Hepatocyte (in vitro differentiated cells): Measurements from ENCODE around the gene GANC. TPM values are rescaled to one million over a fixed set of nuclear protein-coding genes. Genes with fewer than 3 reads are reported as not detected.

Experiments used
- DNase-seq: peaks from one replicate; pipeline ENCODE4 v3.0.0-alpha.2; 2016; ENCODE audit warnings: low spot score
- H2AFZ ChIP-seq: fragments of 200-600 bp; sonication (generic); 2 replicates; pipeline ENCODE4 v1.6.0; 2016; ENCODE audit warnings: antibody characterized with exemption, mild to moderate bottlenecking
- H3K27ac ChIP-seq: fragments of 200-600 bp; sonication (generic); 2 replicates; pipeline ENCODE4 v1.5.1; 2016; ENCODE audit warnings: mild to moderate bottlenecking
- H3K27me3 ChIP-seq: fragments of 200-600 bp; sonication (generic); 2 replicates; pipeline ENCODE4 v1.6.1; 2016
- H3K36me3 ChIP-seq: fragments of 200-600 bp; sonication (generic); replicated peaks from 2 replicates; pipeline ENCODE4 v1.5.1; 2016; ENCODE audit warnings: low read depth; ENCODE audit not compliant: insufficient read depth
- H3K4me1 ChIP-seq: fragments of 200-600 bp; sonication (generic); 2 replicates; pipeline ENCODE4 v1.5.1; 2016; ENCODE audit warnings: mild to moderate bottlenecking, moderate library complexity; ENCODE audit not compliant: insufficient read depth
- H3K4me2 ChIP-seq: fragments of 200-600 bp; sonication (generic); 2 replicates; pipeline ENCODE4 v1.6.0; 2016
- H3K4me3 ChIP-seq: fragments of 200-600 bp; sonication (generic); 2 replicates; pipeline ENCODE4 v1.5.1; 2016; ENCODE audit warnings: mild to moderate bottlenecking
- H3K79me2 ChIP-seq: fragments of 200-600 bp; sonication (generic); 2 replicates; pipeline ENCODE4 v1.6.0; 2017; ENCODE audit warnings: mild to moderate bottlenecking
- H3K9me2 ChIP-seq: fragments of 200-600 bp; sonication (generic); replicated peaks from 2 replicates; pipeline ENCODE4 v1.6.0; 2017; ENCODE audit warnings: mild to moderate bottlenecking; ENCODE audit not compliant: insufficient read depth
- H3K9me3 ChIP-seq: fragments of 200-600 bp; sonication (generic); 2 replicates; pipeline ENCODE4 v1.5.1; 2016; ENCODE audit warnings: low read depth, mild to moderate bottlenecking
- H4K20me1 ChIP-seq: fragments of 200-600 bp; sonication (generic); 2 replicates; pipeline ENCODE4 v1.6.0; 2016; ENCODE audit warnings: mild to moderate bottlenecking; ENCODE audit not compliant: insufficient read depth, poor library complexity, severe bottlenecking
- CTCF ChIP-seq: fragments of 200-600 bp; sonication (generic); IDR thresholded peaks from 2 replicates; pipeline ENCODE4 v1.5.1; 2016; ENCODE audit warnings: antibody characterized with exemption, mild to moderate bottlenecking; ENCODE audit not compliant: poor library complexity
- EZH2 ChIP-seq: fragments of 200-600 bp; sonication (generic); IDR thresholded peaks from 2 replicates; pipeline ENCODE4 v1.6.1; 2016; ENCODE audit warnings: antibody characterized with exemption, mild to moderate bottlenecking, borderline replicate concordance
- EZH2phosphoT487 ChIP-seq: fragments of 200-600 bp; sonication (generic); IDR thresholded peaks from one replicate; pipeline ENCODE4 v1.6.1; 2018; ENCODE audit warnings: antibody characterized with exemption, mild to moderate bottlenecking, low read depth, moderate library complexity; ENCODE audit not compliant: unreplicated experiment, severe bottlenecking
- WGBS: methylation state at CpG from one replicate; pipeline ENCODE4 v1.1.6; 2016; ENCODE audit warnings: low lambda C conversion rate; ENCODE audit errors: missing lambda C conversion rate; 5-methylcytosine and 5-hydroxymethylcytosine counted together
- polyA plus RNA-seq: library from polyadenylated mRNA; unstranded; fragments of >200 nt; fragmentation: Nextera tagmentation; extraction: Ambion mirVana; gene quantifications from 2 replicates; pipeline ENCODE4 v1.2.1, GENCODE V29; 2016
- total RNA-seq: library from RNA; depleted of rRNA; stranded (reverse); fragments of >200 nt; gene quantifications from 2 replicates; pipeline ENCODE4 v1.2.3, GENCODE V29; 2014

GANC gene
- total and polyA plus RNA-seq, 2 experiments from 2014 or later: 9.1 to 11.2 TPM

DNA sequence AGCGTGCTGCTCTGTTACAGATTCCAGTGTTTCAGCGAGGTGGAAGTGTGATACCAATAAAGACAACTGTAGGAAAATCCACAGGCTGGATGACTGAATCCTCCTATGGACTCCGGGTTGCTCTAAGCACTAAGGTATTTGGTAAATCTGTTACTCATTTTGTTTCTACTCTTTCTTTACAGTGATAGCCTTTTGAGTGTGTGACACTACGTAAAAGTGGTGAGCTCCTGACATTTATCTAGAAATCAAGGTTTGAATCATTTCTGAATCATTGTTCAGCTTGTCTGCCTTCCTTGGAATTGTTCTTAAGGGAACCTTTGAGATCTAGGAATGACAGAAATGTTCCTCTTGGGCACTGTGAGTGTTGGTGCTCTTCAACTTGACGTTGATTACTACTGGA, 75.1 kb downstream of the GANC start:
- Histone ChIP-seq H3K4me3 (no peak overlapping the region), H3K9me2 (no peaks in the 10 kb centered on the region), H3K4me1 (no peaks in the 10 kb centered on the region), H3K27me3 (no peaks in the 10 kb centered on the region), H4K20me1 (no peaks in the 10 kb centered on the region), H3K36me3 (no peaks in the 10 kb centered on the region), H3K79me2 (no peaks in the 10 kb centered on the region), H3K27ac (no peak overlapping the region), H3K9me3 (no peaks in the 10 kb centered on the region), H3K4me2 (no peak overlapping the region), H2AFZ (no peak overlapping the region)
- 77% methylated on average over 5 of the region's 5 CpGs for WGBS
- no peak for TF ChIP-seq EZH2phosphoT487
- TF ChIP-seq CTCF: no peak
- TF ChIP-seq EZH2: no peak
- no peak for DNase-seq

DNA sequence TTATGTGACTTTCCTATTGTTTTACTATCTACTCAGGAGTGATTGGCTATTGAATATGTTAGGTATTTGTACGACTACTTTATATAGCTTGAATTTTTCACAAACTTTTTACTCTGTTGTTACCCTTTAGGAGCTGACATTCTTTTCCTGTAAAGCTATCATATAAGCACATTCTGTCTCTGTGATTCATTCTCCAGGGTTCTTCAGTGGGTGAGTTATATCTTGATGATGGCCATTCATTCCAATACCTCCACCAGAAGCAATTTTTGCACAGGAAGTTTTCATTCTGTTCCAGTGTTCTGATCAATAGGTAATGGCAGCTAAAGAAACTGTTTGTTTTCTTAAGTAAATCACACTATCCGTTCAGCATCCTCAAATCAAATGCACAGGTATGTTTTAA, 76.2 kb downstream of the GANC start:
- 89% methylated on average over 2 of the region's 2 CpGs for WGBS
- Histone ChIP-seq H3K27me3 (no peaks in the 10 kb centered on the region), H3K27ac (no peak overlapping the region), H3K36me3 (no peaks in the 10 kb centered on the region), H3K79me2 (no peaks in the 10 kb centered on the region), H3K4me2 (no peak overlapping the region), H3K9me2 (no peaks in the 10 kb centered on the region), H2AFZ (no peak overlapping the region), H4K20me1 (no peaks in the 10 kb centered on the region), H3K9me3 (no peaks in the 10 kb centered on the region), H3K4me3 (no peak overlapping the region), H3K4me1 (no peaks in the 10 kb centered on the region)
- DNase-seq: no peak
- no peak for TF ChIP-seq EZH2
- TF ChIP-seq CTCF: no peak
- no peak for TF ChIP-seq EZH2phosphoT487

DNA sequence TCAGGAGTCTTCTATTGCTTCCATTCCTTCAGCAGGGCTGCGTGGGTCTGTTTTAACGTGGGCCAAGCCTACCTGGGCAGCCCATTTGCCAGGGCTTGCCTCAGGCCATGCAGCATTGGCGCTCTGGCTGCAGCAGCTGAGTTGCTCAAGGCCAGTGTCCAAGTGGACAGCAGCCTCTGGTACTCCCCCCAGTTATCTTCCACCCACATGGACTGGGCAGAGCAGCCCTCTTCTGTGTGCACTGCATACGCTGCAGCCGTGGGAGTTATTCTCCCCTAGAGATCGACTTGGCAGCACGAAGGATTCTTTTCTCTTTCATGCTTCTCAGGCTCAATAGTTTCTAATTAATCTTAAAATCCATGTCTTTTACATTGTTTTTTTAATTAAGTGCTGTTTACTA, 79.4 kb downstream of the GANC start:
- H3K9me2 ChIP-seq: no peaks in the 10 kb centered on the region
- TF ChIP-seq EZH2phosphoT487 (no peak), CTCF (no peak), EZH2 (no peak)
- 88% methylated on average over 7 of the region's 7 CpGs for WGBS
- H3K36me3 ChIP-seq: no peaks in the 10 kb centered on the region
- no peaks in the 10 kb centered on the region for H3K9me3 ChIP-seq
- no peaks in the 10 kb centered on the region for H3K27me3 ChIP-seq
- no peak for DNase-seq
- no peak overlapping the region for H3K27ac ChIP-seq
- no peaks in the 10 kb centered on the region for H3K4me1 ChIP-seq
- H3K79me2 ChIP-seq: no peaks in the 10 kb centered on the region
- no peaks in the 10 kb centered on the region for H4K20me1 ChIP-seq
- no peak overlapping the region for H2AFZ ChIP-seq
- no peak overlapping the region for H3K4me2 ChIP-seq
- no peak overlapping the region for H3K4me3 ChIP-seq

DNA sequence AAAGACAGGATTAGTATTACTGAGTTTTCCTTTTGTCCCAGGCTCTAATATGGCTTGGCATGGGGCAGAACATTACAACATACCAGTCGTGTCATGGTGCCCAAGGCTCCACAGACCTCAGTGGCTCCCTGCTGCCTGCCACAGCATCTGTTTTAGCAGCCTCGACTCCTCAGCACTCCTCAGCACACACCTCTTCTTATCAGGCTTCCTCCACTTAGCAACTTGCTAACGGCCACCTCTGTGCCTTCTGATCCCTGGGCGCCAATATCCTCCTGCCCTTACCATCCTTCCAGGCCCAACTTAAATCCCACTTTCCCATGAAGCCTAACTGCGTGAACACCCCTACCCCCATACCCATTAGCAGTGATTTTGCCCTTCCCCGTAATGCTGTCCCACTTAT, 80.1 kb downstream of the GANC start:
- Histone ChIP-seq H3K9me2 (no peaks in the 10 kb centered on the region), H3K27ac (no peak overlapping the region), H3K36me3 (no peaks in the 10 kb centered on the region), H4K20me1 (no peaks in the 10 kb centered on the region), H3K27me3 (no peaks in the 10 kb centered on the region), H3K4me3 (no peak overlapping the region), H3K9me3 (no peaks in the 10 kb centered on the region), H3K79me2 (no peaks in the 10 kb centered on the region), H3K4me1 (no peaks in the 10 kb centered on the region), H2AFZ (no peak overlapping the region), H3K4me2 (no peak overlapping the region)
- DNase-seq: no peak
- TF ChIP-seq EZH2phosphoT487 (no peak), CTCF (no peak), EZH2 (no peak)
- WGBS: 54% methylated on average over 6 of the region's 6 CpGs
